Measurements from ENCODE around the gene LILRB3.

- no peak for TF ChIP-seq CTCF (IDR thresholded peaks at IDR 0.05)
- TF ChIP-seq POLR2A (IDR thresholded peaks at IDR 0.05) = no peak
These were observed 25.7 kb downstream of the LILRB3 start for GRCh38 chr19:54197121-54197520.

Data from uterus (tissue), 2 donors.